Nephron (organoid): Measurements from ENCODE around the gene HS3ST3A1.

ENCODE experiments used
- H3K27ac Mint-ChIP-seq, 3 experiments: 2 replicates each; pipeline ENCODE4 v1.8.0; 2020; ENCODE audit warnings: mixed read lengths in 3 of 3, mild to moderate bottlenecking in 2 of 3, moderate library complexity in 1 of 3
- H3K27me3 Mint-ChIP-seq: 2 replicates; pipeline ENCODE4 v1.8.0; 2021; ENCODE audit warnings: low read depth, mild to moderate bottlenecking, moderate library complexity, mixed read lengths
- H3K36me3 Mint-ChIP-seq: 2 replicates; pipeline ENCODE4 v1.8.0; 2020; ENCODE audit warnings: low read depth, mixed read lengths
- H3K4me1 Mint-ChIP-seq: 2 replicates; pipeline ENCODE4 v1.8.0; 2020; ENCODE audit warnings: mixed read lengths
- H3K4me3 Mint-ChIP-seq, 3 experiments: 2 replicates each; pipeline ENCODE4 v1.8.0; 2020; ENCODE audit warnings: mild to moderate bottlenecking in 3 of 3, mixed read lengths in 3 of 3, moderate library complexity in 2 of 3
- H3K9me3 Mint-ChIP-seq: 2 replicates; pipeline ENCODE4 v1.8.0; 2020; ENCODE audit warnings: mixed read lengths
- TF ChIP-seq, protein P1 (sequence below), 3 experiments: fragments of 200-600 bp; sonication (generic); IDR thresholded peaks; one replicate each; pipeline ENCODE4 v1.5.0; 2021; ENCODE audit warnings: antibody characterized with exemption in 3 of 3; ENCODE audit not compliant: unreplicated experiment in 3 of 3

Gene HS3ST3A1

DNA sequence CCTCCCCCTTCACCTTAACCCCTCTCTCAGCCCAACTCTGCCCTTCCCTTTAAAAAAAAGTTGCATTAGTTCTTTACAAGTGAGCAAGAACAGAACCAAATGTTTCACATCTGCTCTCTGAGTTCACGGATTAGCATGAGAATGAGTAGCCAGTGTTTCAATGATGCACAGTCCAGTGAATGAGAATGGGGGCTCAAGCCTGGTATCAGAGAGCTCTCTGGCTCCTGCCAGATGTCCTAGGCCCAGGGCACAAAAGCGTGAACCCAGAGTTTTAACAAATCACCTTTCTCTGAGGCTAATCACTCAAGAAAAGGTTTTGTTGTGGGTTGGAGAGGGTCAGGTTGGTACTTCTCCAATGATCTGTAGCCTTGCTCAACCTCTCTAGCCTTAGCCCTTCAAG lies 41.5 kb upstream of the HS3ST3A1 start:
- no peaks in the 10 kb centered on the region for H3K36me3 Mint-ChIP-seq
- peaks cover 13% of the 10 kb centered on the region for H3K27me3 Mint-ChIP-seq
- no peak overlapping the region for H3K27ac Mint-ChIP-seq
- peaks cover under 1% of the 10 kb centered on the region for H3K9me3 Mint-ChIP-seq
- no peak overlapping the region for H3K4me3 Mint-ChIP-seq
- TF ChIP-seq, protein P1, sequence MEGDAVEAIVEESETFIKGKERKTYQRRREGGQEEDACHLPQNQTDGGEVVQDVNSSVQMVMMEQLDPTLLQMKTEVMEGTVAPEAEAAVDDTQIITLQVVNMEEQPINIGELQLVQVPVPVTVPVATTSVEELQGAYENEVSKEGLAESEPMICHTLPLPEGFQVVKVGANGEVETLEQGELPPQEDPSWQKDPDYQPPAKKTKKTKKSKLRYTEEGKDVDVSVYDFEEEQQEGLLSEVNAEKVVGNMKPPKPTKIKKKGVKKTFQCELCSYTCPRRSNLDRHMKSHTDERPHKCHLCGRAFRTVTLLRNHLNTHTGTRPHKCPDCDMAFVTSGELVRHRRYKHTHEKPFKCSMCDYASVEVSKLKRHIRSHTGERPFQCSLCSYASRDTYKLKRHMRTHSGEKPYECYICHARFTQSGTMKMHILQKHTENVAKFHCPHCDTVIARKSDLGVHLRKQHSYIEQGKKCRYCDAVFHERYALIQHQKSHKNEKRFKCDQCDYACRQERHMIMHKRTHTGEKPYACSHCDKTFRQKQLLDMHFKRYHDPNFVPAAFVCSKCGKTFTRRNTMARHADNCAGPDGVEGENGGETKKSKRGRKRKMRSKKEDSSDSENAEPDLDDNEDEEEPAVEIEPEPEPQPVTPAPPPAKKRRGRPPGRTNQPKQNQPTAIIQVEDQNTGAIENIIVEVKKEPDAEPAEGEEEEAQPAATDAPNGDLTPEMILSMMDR (IDR thresholded peaks at IDR 0.05; ENCODE audit: unreplicated experiment in 3 of 3) = no peak
- H3K4me1 Mint-ChIP-seq = no peaks in the 10 kb centered on the region

DNA sequence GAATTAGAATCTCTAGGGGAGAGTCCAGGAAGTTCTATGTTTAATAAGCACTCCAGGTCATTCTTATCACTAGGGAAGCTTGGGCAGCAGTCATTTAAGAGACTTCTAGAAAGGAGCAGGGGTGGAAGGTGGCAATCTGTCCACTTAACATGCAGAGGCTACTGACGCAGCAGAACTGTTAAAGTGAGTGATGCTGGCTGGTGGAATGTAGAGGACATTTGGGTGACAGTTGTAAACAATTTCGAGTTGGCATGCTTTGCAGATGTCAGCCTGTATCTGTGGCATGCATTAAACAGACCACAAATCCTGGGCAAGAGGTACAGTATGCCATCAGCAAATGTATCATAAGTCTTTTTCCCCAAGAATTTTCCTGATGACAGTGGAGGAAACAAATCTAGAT lies 40.5 kb upstream of the HS3ST3A1 start:
- Mint-ChIP-seq H3K4me1 (no peaks in the 10 kb centered on the region), H3K27ac (no peak overlapping the region), H3K36me3 (no peaks in the 10 kb centered on the region), H3K4me3 (no peak overlapping the region), H3K9me3 (no peaks in the 10 kb centered on the region), H3K27me3 (peaks cover 10% of the 10 kb centered on the region)
- TF ChIP-seq, protein P1 (IDR thresholded peaks at IDR 0.05; ENCODE audit: unreplicated experiment in 3 of 3) = no peak

DNA sequence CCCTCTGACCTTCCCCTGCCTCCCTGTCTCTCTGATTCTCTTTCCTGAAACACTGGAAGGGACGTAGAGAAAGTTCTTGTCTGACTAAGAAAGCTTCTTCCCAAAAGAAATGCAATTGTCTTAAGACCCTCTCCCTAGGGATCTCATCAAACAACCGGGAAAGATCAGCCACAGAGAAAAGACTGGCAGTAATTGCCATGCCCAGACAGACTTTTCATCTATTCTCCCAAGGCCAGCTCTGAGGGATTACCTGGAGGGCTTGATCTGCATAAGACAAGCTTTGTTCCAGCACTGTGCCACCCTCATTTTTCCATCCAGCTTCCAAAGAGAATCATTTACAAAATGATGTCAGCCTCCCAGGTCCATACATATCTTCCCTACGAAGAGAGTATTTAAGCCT lies 38.8 kb upstream of the HS3ST3A1 start:
- no peak overlapping the region for H3K4me3 Mint-ChIP-seq
- TF ChIP-seq, protein P1 (IDR thresholded peaks at IDR 0.05; ENCODE audit: unreplicated experiment in 3 of 3) = no peak
- peaks cover 3% of the 10 kb centered on the region for H3K27me3 Mint-ChIP-seq
- no peak overlapping the region for H3K27ac Mint-ChIP-seq
- H3K4me1 Mint-ChIP-seq = no peaks in the 10 kb centered on the region
- no peaks in the 10 kb centered on the region for H3K36me3 Mint-ChIP-seq
- no peaks in the 10 kb centered on the region for H3K9me3 Mint-ChIP-seq

DNA sequence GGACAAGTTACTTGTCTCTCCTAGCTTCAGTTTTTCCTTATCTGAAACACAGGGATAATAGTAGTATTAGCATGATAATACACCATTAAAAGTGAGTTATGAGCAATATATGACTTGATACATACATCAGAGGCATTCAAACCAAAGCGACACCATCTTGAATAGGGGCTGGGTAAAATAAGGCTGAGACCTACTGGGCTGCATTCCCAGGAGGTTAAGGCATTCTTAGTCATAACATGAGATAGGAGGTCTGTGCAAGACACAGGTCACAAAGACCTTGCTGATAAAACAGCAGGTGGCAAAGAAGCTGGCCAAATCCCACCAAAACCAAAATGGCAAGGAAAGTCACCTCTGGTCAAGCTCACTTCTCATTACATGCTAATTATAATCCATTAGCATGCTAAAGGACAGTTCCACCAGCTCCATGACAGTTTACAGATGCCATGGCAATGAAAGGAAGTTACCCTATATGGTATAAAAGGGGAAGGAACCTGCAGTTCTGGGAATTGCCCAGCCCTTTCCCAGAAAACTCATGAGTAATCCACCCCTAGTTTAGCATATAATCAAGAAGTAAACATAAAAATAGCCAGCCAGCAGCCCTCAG lies 37.2 kb upstream of the HS3ST3A1 start:
- Mint-ChIP-seq H3K27me3 (peaks cover 3% of the 10 kb centered on the region), H3K4me3 (no peak overlapping the region), H3K27ac (no peak overlapping the region), H3K4me1 (no peaks in the 10 kb centered on the region), H3K36me3 (no peaks in the 10 kb centered on the region), H3K9me3 (no peaks in the 10 kb centered on the region)
- TF ChIP-seq, protein P1 (IDR thresholded peaks at IDR 0.05; ENCODE audit: unreplicated experiment in 3 of 3) = no peak

DNA sequence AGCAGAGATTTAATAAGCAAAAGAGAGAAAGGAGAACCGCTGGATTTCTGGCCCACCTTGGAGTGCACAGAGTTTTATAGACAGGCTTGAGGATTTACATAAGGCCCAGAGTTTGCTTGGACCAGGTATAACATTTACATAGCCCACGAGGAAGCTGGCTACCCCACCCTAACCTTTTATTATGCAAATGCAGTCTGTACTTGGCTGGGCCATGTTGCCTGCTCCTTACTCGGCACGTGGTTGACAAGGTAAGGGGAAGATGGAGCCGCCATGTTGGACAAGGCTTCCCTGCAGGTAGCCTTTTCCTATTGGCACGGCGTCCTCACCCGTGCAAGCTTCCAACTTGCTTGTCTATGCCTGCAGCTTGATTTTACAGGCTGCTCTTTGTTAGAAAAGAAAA lies 35.2 kb upstream of the HS3ST3A1 start:
- Mint-ChIP-seq H3K36me3 (no peaks in the 10 kb centered on the region), H3K4me1 (no peaks in the 10 kb centered on the region), H3K27ac (no peak overlapping the region), H3K27me3 (peaks cover 4% of the 10 kb centered on the region), H3K4me3 (no peak overlapping the region), H3K9me3 (no peaks in the 10 kb centered on the region)
- TF ChIP-seq, protein P1 (IDR thresholded peaks at IDR 0.05; ENCODE audit: unreplicated experiment in 3 of 3) = no peak

DNA sequence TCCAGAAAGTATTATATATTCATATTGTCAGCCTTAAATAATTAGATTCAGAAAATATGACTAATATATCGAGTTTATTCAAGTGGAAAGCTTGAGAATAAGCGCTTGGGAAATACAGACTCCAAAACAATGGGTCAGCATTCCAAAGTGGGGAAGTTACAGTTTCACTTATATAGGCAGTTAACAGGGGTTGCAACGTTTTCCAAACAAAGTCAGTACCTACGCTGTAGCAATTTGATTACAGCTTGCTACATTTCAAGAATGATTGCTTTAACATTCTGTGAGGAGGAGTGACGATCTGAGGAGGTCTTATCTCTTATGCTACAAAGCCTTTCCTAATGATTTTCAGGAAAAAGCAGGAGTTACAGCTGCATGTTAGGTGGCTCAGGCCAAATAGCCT lies 34.2 kb upstream of the HS3ST3A1 start:
- Mint-ChIP-seq H3K36me3 (no peaks in the 10 kb centered on the region), H3K27me3 (peaks cover 4% of the 10 kb centered on the region), H3K27ac (no peak overlapping the region), H3K4me1 (no peaks in the 10 kb centered on the region), H3K9me3 (no peaks in the 10 kb centered on the region), H3K4me3 (no peak overlapping the region)
- TF ChIP-seq, protein P1 (IDR thresholded peaks at IDR 0.05; ENCODE audit: unreplicated experiment in 3 of 3) = no peak
